SK-N-SH (cell line): Measurements from ENCODE around the gene FLT1. TPM values are rescaled to one million over a fixed set of nuclear protein-coding genes. Genes with fewer than 3 reads are reported as not detected.

Experiments used
- CTCF ChIA-PET: fragments of 300-600, 350-600 bp; formaldehyde crosslinking; extraction: SDS; loops from one replicate; lab custom pipeline; 2021; lab: Yijun Ruan, JAX
- POLR2A ChIA-PET: fragments of 350-600 bp; sonication (Branson Sonifier 250); formaldehyde crosslinking; extraction: SDS; loops from one replicate; lab custom pipeline; 2020; ENCODE audit warnings: antibody characterized with exemption, inconsistent platforms; lab: Yijun Ruan, JAX
- DNase-seq: peaks from one replicate; pipeline ENCODE4 v3.0.0; 2012
- H2AFZ ChIP-seq: fragments of 200-600 bp; sonication (generic); 2 replicates; pipeline ENCODE4 v1.8.1; 2016; ENCODE audit warnings: antibody characterized with exemption, mild to moderate bottlenecking, low read depth
- H3F3A ChIP-seq: fragments of 200-600 bp; sonication (generic); replicated peaks from 2 replicates; pipeline ENCODE3; 2016; ENCODE audit warnings: antibody characterized with exemption, mild to moderate bottlenecking; ENCODE audit not compliant: insufficient read depth
- H3K27ac ChIP-seq, 2 experiments: fragments of 200-500 bp in 1 of 2; fragments of 200-600 bp in 1 of 2; sonication (Bioruptor generic) in 1 of 2; sonication (generic), shearing (Covaris generic) in 1 of 2; 2 replicates each; pipeline versions ENCODE4 v1.5.1 to v1.6.1; 2014 to 2016; ENCODE audit warnings: low read depth in 2 of 2, inconsistent platforms in 1 of 2, low read length in 1 of 2, mild to moderate bottlenecking in 1 of 2, mixed read lengths in 1 of 2
- H3K27me3 ChIP-seq: fragments of 200-600 bp; sonication (generic), shearing (Covaris generic); 2 replicates; pipeline ENCODE4 v1.6.1; 2016; ENCODE audit warnings: mixed run types; ENCODE audit not compliant: insufficient read depth
- H3K36me3 ChIP-seq, 2 experiments: fragments of 200-500 bp in 1 of 2; fragments of 200-600 bp in 1 of 2; sonication (Bioruptor generic) in 1 of 2; sonication (generic) in 1 of 2; replicated peaks in 1 of 2; 2 replicates each; pipeline versions ENCODE3 to v1.5.1; 2014 to 2016; ENCODE audit warnings: low read length in 1 of 2, mild to moderate bottlenecking in 1 of 2; ENCODE audit not compliant: insufficient read depth in 2 of 2, control insufficient read depth in 1 of 2
- H3K4me1 ChIP-seq, 2 experiments: fragments of 200-500 bp in 1 of 2; fragments of 200-600 bp in 1 of 2; sonication (Bioruptor generic) in 1 of 2; sonication (generic), shearing (Covaris generic) in 1 of 2; 2 replicates each; pipeline versions ENCODE4 v1.5.1 to v1.6.1; 2014 to 2016; ENCODE audit warnings: low read depth in 1 of 2, low read length in 1 of 2, mixed run types in 1 of 2; ENCODE audit not compliant: insufficient read depth in 2 of 2, control insufficient read depth in 1 of 2
- H3K4me2 ChIP-seq: fragments of 200-600 bp; sonication (generic), shearing (Covaris generic); 2 replicates; pipeline ENCODE4 v1.6.1; 2017; ENCODE audit warnings: mixed run types
- H3K4me3 ChIP-seq, 2 experiments: fragments of 200-500 bp in 1 of 2; fragments of 200-600 bp in 1 of 2; sonication (Bioruptor generic) in 1 of 2; sonication (generic), shearing (Covaris generic) in 1 of 2; 2 replicates each; pipeline versions ENCODE4 v1.5.1 to v1.8.1; 2014 to 2016; ENCODE audit warnings: low read depth in 2 of 2, inconsistent platforms in 1 of 2, low read length in 1 of 2, mild to moderate bottlenecking in 1 of 2, mixed read lengths in 1 of 2, moderate library complexity in 1 of 2
- H3K79me2 ChIP-seq: fragments of 200-600 bp; sonication (generic); 2 replicates; pipeline ENCODE4 v1.8.1; 2017; ENCODE audit warnings: mild to moderate bottlenecking; ENCODE audit not compliant: insufficient read depth
- H3K9ac ChIP-seq: fragments of 200-600 bp; sonication (generic); 2 replicates; pipeline ENCODE4 v1.6.1; 2017; ENCODE audit warnings: mixed run types
- H3K9me2 ChIP-seq: fragments of 200-600 bp; sonication (generic); 2 replicates; pipeline ENCODE4 v1.6.1; 2017; ENCODE audit warnings: mixed run types
- H3K9me3 ChIP-seq: fragments of 200-600 bp; sonication (generic); 2 replicates; pipeline ENCODE4 v1.6.1; 2017; ENCODE audit warnings: mixed run types, mild to moderate bottlenecking, moderate library complexity
- H4K20me1 ChIP-seq: fragments of 200-600 bp; sonication (generic); 2 replicates; pipeline ENCODE4 v1.6.1; 2017; ENCODE audit warnings: mild to moderate bottlenecking, mixed run types; ENCODE audit not compliant: insufficient read depth
- FOXM1 ChIP-seq: IDR thresholded peaks from 2 replicates; pipeline ENCODE4 v1.4.0; 2012; ENCODE audit warnings: low read depth, mild to moderate bottlenecking
- IRF3 ChIP-seq: fragments of 150-350 bp; IDR thresholded peaks from 2 replicates; pipeline ENCODE4 v1.6.1; 2016; ENCODE audit warnings: mild to moderate bottlenecking, low read depth, low read length
- MXI1 ChIP-seq: IDR thresholded peaks from 2 replicates; pipeline ENCODE4 v1.6.1; 2012; ENCODE audit warnings: mild to moderate bottlenecking, low read depth, low read length, improper control_type of control experiment
- NFIC ChIP-seq: IDR thresholded peaks from 2 replicates; pipeline ENCODE4 v1.4.0; 2012; ENCODE audit warnings: borderline replicate concordance
- NRF1 ChIP-seq: IDR thresholded peaks from 2 replicates; pipeline ENCODE4 v1.6.1; 2012; ENCODE audit warnings: low read depth, mild to moderate bottlenecking, low read length
- REST ChIP-seq: IDR thresholded peaks from 2 replicates; pipeline ENCODE4 v1.6.1; 2012; ENCODE audit warnings: mild to moderate bottlenecking, low read depth, low read length, moderate library complexity
- RFX5 ChIP-seq: IDR thresholded peaks from 2 replicates; pipeline ENCODE4 v1.6.1; 2012; ENCODE audit warnings: mild to moderate bottlenecking, improper control_type of control experiment, low read length
- RXRA ChIP-seq: IDR thresholded peaks from 2 replicates; pipeline ENCODE4 v1.4.0; 2012; ENCODE audit warnings: low read depth, mild to moderate bottlenecking, borderline replicate concordance
- SMC3 ChIP-seq: IDR thresholded peaks from 2 replicates; pipeline ENCODE4 v1.6.1; 2012; ENCODE audit warnings: low read depth, low read length, improper control_type of control experiment
- TAF1 ChIP-seq: IDR thresholded peaks from 2 replicates; pipeline ENCODE4 v1.6.1; 2012; ENCODE audit warnings: low read depth, mild to moderate bottlenecking, low read length, moderate library complexity, borderline replicate concordance
- TEAD4 ChIP-seq: IDR thresholded peaks from 2 replicates; pipeline ENCODE4 v1.4.0; 2012; ENCODE audit warnings: mild to moderate bottlenecking, borderline replicate concordance; ENCODE audit not compliant: insufficient read depth
- YY1 ChIP-seq: IDR thresholded peaks from 2 replicates; pipeline ENCODE4 v1.4.0; 2012; ENCODE audit warnings: low read depth, mild to moderate bottlenecking
- ZBTB33 ChIP-seq: IDR thresholded peaks from 2 replicates; pipeline ENCODE4 v1.4.0; 2012; ENCODE audit warnings: low read depth, borderline replicate concordance
- WGBS: methylation state at CpG from one replicate; pipeline ENCODE4 v1.1.6; 2017; ENCODE audit warnings: low lambda C conversion rate; 5-methylcytosine and 5-hydroxymethylcytosine counted together
- polyA plus RNA-seq, 3 experiments: library from polyadenylated mRNA; depleted of rRNA; stranded (reverse); fragments of >200 nt; gene quantifications; 2 replicates each; pipeline ENCODE4 v1.2.3, GENCODE V29; 2012

FLT1 gene
- polyA plus RNA-seq, 1 of the 3 experiments (the other 2 are of a cell fraction): 0.20 TPM

GRCh38 chr13:28468023-28468915, 26.7 kb downstream of the FLT1 start:
- H3K27me3 ChIP-seq: peaks cover 17% of the 10 kb centered on the region; the same call in 1 of the 2 replicates
- POLR2A ChIA-PET: no interaction called here
- H3K79me2 ChIP-seq: no peaks in the 10 kb centered on the region
- no peak overlapping the region for H3K27ac ChIP-seq
- no peak overlapping the region for H2AFZ ChIP-seq
- no peak for DNase-seq
- TF ChIP-seq NFIC (no peak), YY1 (no peak), REST (no peak), RFX5 (no peak), RXRA (no peak), NRF1 (no peak)
- no peaks in the 10 kb centered on the region for H3K9me3 ChIP-seq
- no peak overlapping the region for H3K9ac ChIP-seq
- H3K4me1 ChIP-seq: no peaks in the 10 kb centered on the region
- H3K36me3 ChIP-seq: no peaks in the 10 kb centered on the region
- H3F3A ChIP-seq: no peaks in the 10 kb centered on the region
- CTCF ChIA-PET: no interaction called here
- H3K4me3 ChIP-seq: no peak overlapping the region
- WGBS: 50% methylated on average over 7 of the region's 7 CpGs
- H4K20me1 ChIP-seq: no peaks in the 10 kb centered on the region
- no peaks in the 10 kb centered on the region for H3K9me2 ChIP-seq
- no peak overlapping the region for H3K4me2 ChIP-seq

GRCh38 chr13:28467034-28467433, 27.9 kb downstream of the FLT1 start:
- no peak overlapping the region for H2AFZ ChIP-seq
- H3K4me2 ChIP-seq: no peak overlapping the region
- no peaks in the 10 kb centered on the region for H3K9me3 ChIP-seq
- no peaks in the 10 kb centered on the region for H3K9me2 ChIP-seq
- no peaks in the 10 kb centered on the region for H3F3A ChIP-seq
- TF ChIP-seq IRF3 (no peak), NRF1 (no peak), FOXM1 (no peak), RXRA (no peak), TEAD4 (no peak), MXI1 (no peak), SMC3 (no peak), TAF1 (no peak), ZBTB33 (no peak)
- 62% methylated on average over 3 of the region's 3 CpGs for WGBS
- no peaks in the 10 kb centered on the region for H3K4me1 ChIP-seq
- no peak overlapping the region for H3K27ac ChIP-seq
- peaks cover 17% of the 10 kb centered on the region; the same call in 1 of the 2 replicates for H3K27me3 ChIP-seq
- no peak overlapping the region for H3K9ac ChIP-seq
- H3K36me3 ChIP-seq: no peaks in the 10 kb centered on the region
- DNase-seq: no peak
- H3K79me2 ChIP-seq: no peaks in the 10 kb centered on the region
- no peak overlapping the region for H3K4me3 ChIP-seq
- ChIA-PET CTCF (no interaction called here), POLR2A (no interaction called here)
- H4K20me1 ChIP-seq: no peaks in the 10 kb centered on the region
